Activated CD4-positive, alpha-beta T cell treated with anti-CD3 and anti-CD28 coated beads for 4 hours (primary cell): ENCODE data around the gene AZU1.

Experiments used
- DNase-seq, 2 donors: peaks; one replicate each; pipeline ENCODE4 v3.0.0-alpha.2; 2020

The AZU1 gene

DNA sequence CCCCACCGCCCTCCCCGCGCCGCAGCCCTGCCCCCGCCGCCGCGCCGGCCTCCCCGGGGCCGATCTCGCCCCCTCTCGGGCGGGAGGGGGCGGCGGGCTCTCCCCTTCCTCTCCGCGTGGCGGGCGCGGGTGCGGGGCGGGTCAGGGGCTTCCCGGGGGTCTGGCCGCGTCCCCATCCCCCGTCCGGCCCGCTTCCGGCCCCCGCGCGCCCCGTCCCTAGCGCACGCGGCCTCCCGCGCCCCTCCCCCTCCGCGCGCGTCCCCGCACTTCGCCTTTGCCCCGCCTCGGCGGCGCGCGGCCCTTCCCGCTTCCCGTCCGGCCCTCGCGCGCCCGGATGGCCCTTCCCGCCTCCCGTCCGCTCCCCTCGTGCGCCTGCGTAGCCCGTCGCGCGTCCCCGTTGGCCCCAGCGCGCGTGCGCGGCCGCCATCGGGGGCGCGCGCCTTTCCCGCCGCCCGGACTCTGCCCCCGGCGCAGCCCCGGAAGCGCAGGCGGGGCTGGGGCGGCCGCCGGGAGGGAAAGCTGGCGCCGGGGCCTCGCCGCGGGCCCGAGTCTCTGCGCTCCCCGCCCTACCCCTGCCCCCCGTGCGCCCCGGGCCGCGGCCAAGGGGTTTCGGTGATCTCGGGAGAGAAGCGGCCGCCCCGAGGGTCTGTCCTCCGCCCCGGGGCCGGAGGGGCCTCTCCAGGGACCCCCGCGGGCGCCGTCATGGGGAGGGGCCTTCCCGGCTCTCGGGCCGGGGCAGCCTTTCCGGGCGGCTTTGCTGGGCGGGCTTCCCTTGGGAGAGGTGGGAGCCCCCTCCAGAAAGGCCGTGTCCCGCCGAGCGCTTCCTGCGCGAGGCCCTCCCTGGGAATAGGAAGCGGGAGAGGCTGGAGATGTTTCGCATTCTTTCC lies 29.9 kb upstream of the AZU1 start:
- DNase-seq = peak; percentile 75 to 86

- peak in 1 of 2 donors; percentile 20 for DNase-seq
These were observed 29.1 kb upstream of the AZU1 start for GRCh38 chr19:798415-799075.

DNA sequence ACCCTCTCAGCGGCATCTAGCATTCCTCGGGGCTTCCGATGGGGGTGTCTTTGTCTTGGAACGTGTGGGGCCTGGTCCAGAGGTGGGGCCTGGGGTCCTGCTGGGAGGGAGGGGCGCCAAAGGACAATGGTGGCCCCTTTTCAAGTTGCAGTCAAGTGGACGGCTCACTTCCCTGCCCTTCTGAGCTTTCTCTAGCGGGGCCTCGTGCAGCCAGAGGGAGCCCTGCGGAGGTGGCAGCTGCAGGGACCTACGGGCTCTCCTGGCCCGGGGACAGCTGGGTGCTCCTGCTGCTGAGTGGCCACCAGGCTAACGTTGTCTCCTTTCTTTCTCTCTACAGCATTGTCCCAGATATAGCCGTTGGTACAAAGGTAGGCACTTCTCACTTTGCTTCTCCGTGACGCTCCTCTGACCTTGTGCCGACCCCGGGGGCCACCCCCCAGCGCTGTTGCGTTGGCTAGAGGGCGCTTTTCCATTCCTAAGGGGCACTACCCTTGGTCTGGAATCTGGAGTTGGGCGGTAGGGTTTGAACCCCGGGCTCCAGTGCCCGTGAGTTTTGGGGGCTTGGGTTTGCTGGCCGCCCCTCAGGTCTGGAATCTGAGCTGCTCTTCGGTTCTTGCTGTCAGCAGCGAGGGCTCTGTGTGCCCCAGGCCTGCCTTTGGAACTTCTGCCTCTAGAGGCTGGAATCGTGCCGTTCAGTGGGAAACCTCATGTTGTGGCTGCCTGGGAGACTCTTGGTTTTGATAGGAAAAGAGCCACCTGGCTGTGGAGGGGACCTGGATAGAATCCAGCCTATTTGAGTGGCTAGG lies 28.4 kb upstream of the AZU1 start:
- peak in 1 of 2 donors; percentile 25 for DNase-seq

GRCh38 chr19:800360-801029 lies 27.1 kb upstream of the AZU1 start:
- no peak for DNase-seq

- DNase-seq = peak in 1 of 2 donors; percentile 13
These were observed 26.4 kb upstream of the AZU1 start for GRCh38 chr19:801030-801860.

- DNase-seq = no peak
These were observed 25.7 kb upstream of the AZU1 start for GRCh38 chr19:801861-802497.

- no peak for DNase-seq
These were observed 25.0 kb upstream of the AZU1 start for GRCh38 chr19:802498-803098.

- DNase-seq = no peak
These were observed 24.5 kb upstream of the AZU1 start for GRCh38 chr19:803099-803561.

DNA sequence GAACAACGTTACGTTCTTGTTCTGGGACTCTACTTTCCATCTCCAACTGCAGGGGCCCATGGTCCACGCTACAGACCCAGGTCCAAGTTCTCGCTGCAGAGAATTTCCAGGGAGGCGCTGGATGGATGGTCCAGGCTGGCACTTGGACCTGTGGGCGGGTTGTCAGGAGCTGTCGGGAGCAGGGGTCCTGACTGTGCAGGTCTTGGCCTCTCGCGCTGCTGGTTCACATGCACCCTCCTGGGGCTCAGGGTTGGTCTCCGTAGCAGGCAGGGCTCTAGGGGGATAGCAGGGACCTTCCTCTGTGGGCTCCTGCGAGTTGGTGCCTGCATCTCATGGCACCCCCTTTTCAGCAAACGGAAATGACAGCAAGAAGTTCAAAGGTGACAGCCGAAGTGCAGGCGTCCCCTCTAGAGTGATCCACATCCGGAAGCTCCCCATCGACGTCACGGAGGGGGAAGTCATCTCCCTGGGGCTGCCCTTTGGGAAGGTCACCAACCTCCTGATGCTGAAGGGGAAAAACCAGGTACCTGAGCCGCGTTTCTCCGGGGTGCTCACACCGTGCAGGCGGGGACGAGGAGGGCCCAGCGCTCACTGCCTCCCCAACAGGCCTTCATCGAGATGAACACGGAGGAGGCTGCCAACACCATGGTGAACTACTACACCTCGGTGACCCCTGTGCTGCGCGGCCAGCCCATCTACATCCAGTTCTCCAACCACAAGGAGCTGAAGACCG lies 23.8 kb upstream of the AZU1 start:
- no peak for DNase-seq

GRCh38 chr19:804419-805165 lies 23.0 kb upstream of the AZU1 start:
- DNase-seq = no peak

- no peak for DNase-seq
These were observed 22.5 kb upstream of the AZU1 start for GRCh38 chr19:805166-805551.

DNA sequence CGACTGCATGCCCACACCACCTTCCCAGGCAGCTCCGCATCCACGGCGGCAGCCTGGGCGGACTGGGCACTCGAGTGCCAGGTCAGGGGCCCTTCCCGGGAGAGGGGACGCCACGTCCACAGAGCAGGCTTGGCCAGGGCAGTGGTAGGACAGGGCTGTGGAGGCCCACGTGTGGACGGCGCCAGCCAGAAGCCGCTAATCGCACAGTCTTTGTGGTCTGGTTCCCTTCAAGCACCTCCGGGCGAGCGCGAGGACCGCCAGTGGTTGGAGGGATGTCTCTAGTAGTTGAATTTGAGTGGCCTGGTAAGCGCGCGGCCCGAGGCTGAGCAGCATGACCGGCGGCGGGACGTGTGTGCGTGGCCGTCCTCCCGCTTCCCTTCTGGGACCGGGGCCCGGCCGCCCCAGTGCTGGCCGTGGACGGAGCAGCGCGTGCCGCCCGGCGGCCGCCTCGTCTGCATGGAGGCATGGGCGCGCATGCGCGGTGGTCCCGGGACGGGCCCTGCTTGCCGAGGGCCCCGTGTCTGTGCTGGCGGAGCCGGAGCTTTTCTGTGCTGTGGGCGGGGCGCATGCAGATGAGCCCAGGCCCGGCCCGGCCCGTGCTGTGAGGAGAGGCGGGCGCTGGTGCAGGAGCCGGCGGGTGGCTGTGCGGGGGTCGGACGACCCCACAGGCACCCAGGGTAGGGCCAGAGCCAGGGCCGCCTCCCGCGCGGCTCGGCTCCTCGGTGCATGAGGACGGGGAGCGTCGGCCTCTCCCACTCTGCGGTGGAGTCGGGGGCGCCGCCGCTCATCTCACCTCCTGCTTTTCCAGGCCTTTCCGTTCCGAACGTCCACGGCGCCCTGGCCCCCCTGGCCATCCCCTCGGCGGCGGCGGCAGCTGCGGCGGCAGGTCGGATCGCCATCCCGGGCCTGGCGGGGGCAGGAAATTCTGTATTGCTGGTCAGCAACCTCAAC lies 21.8 kb upstream of the AZU1 start:
- DNase-seq = no peak

GRCh38 chr19:806815-807421 lies 20.7 kb upstream of the AZU1 start:
- DNase-seq = no peak

DNA sequence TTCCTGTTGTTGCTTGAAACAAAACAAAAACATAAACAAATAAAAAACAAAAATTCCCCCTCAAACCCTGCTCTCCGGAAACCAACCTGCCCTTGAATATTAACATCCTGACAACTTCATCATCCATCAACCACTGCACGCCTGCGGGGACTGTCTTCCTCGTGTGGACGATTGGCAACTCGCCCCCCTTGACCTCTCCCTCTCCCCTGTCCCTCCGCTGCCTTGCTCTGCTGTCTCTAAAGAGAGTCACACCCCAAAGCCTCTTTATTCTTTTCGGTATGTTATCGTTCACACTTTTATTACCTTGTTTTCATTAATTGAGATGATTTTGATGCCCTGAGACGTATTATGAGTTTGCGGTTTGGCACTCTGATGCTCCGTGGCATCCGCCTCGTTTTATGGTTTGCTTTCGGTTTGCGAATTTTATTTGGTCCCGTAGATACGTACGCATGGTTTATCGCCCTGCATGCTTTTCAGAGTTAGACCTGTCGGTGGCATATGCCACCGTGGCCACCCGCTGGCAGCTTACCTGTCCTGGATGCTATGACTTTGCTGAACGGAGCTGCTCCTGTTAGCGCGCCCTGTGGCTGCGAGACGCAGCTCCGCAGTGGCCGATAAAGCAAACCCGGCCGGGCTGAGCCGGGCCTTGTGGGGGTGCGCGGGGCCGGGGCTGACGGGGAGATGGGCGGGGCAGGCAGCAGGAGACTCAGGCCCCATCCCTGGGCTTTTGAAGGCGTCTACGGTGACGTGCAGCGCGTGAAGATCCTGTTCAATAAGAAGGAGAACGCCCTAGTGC lies 19.8 kb upstream of the AZU1 start:
- no peak for DNase-seq

DNA sequence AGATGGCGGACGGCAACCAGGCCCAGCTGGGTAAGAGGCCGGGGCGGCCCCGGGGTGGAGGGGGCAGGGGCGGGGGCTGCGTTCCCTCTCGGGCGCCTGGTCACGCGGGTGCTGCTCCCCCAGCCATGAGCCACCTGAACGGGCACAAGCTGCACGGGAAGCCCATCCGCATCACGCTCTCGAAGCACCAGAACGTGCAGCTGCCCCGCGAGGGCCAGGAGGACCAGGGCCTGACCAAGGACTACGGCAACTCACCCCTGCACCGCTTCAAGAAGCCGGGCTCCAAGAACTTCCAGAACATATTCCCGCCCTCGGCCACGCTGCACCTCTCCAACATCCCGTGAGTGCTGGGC lies 19.2 kb upstream of the AZU1 start:
- DNase-seq = no peak

- no peak for DNase-seq
These were observed 17.4 kb upstream of the AZU1 start for GRCh38 chr19:810077-810855.
